Adrenal gland (tissue), 12 donors: ENCODE measurements around the gene SCAF8. TPM values are rescaled to one million over a fixed set of nuclear protein-coding genes. Genes with fewer than 3 reads are reported as not detected.

Source experiments
- DNase-seq, 7 donors: peaks; one replicate each; pipeline ENCODE4 v3.0.0-alpha.2; 2019 to 2020
- H3K27ac ChIP-seq, 5 donors: fragments of 200-600 bp; sonication (generic) in 4 of 5; 1 replicate in 3 of 5; 2 replicates in 2 of 5; pipeline versions ENCODE4 v1.5.1 to v1.8.0; 2016 to 2020; ENCODE audit warnings: mild to moderate bottlenecking in 1 of 5
- H3K27me3 ChIP-seq: fragments of 200-600 bp; 2 replicates; pipeline ENCODE4 v1.8.0; 2021
- H3K36me3 ChIP-seq, 2 donors: fragments of 200-600 bp; replicated peaks in 1 of 2; 1 replicate in 1 of 2; 2 replicates in 1 of 2; pipeline versions ENCODE4 v1.5.1 to v1.8.0; 2018 to 2022
- H3K4me1 ChIP-seq, 2 donors: fragments of 200-600 bp; replicated peaks in 1 of 2; 1 replicate in 1 of 2; 2 replicates in 1 of 2; pipeline versions ENCODE4 v1.5.1 to v1.8.0; 2018 to 2021
- H3K4me3 ChIP-seq, 4 donors: fragments of 200-600 bp; sonication (generic) in 3 of 4; one replicate each; pipeline ENCODE4 v1.5.1; 2016 to 2018
- H3K9me3 ChIP-seq, 3 donors: fragments of 200-600 bp; sonication (generic) in 1 of 3; replicated peaks in 1 of 3; 1 replicate in 2 of 3; 2 replicates in 1 of 3; pipeline versions ENCODE4 v1.5.1 to v1.8.0; 2016 to 2021
- POLR2A ChIP-seq, 2 donors: fragments of 450-650 bp; IDR thresholded peaks; one replicate each; pipeline ENCODE4 v1.6.1; 2017; ENCODE audit warnings: antibody characterized with exemption in 2 of 2, mild to moderate bottlenecking in 2 of 2, moderate library complexity in 1 of 2
- WGBS, 4 donors: extraction: QIAGEN DNeasy Blood & Tissue Kit in 2 of 4; methylation state at CpG; one replicate each; pipeline versions ENCODE4 v1.1.5 to v1.1.7; 2013 to 2017; 5-methylcytosine and 5-hydroxymethylcytosine counted together
- intact Hi-C, 2 donors: fragments of 100-400 bp; cut with DNase I; formaldehyde crosslinking; loops; one replicate each; pipeline versions ENCODE4 v1.14.1 to v1.15.0; 2022 to 2023
- polyA plus RNA-seq, 3 donors: library from polyadenylated mRNA; stranded (reverse); fragments of 200-250 nt in 2 of 3; fragments of 350-450 nt in 1 of 3; fragmentation: Illumina TruSeq in 1 of 3; extraction: RNeasy Lipid Tissue Mini Kit (QIAGEN cat#74804) in 1 of 3; gene quantifications; one replicate each; pipeline ENCODE4 v1.2.3, GENCODE V29; 2013 to 2014
- total RNA-seq, 9 donors: library from RNA; depleted of rRNA in 4 of 9; stranded (reverse); fragments of >200 nt in 4 of 9; fragments of 120-200 nt in 1 of 9; fragmentation: NEBNext Ultra II Directional in 1 of 9; extraction: Animal tissue kit (Norgen Biotek cat#: 25700) in 1 of 9; gene quantifications; one replicate each; pipeline versions ENCODE4 v1.1.0 to v1.2.4, GENCODE V29; 2013 to 2023
- TF ChIP-seq, protein P1 (sequence below), 6 experiments: fragments of 450-650 bp in 4 of 6; fragments of 200-600 bp in 2 of 6; sonication (generic) in 1 of 6; IDR thresholded peaks; 1 replicate in 5 of 6; 2 replicates in 1 of 6; pipeline versions ENCODE4 v1.5.1 to v1.8.0; 2016 to 2021; ENCODE audit warnings: antibody characterized with exemption in 6 of 6, mild to moderate bottlenecking in 2 of 6, moderate library complexity in 1 of 6
- donor health status: healthy with polysubstance abuse.
- donor health status: Bipolar disorder and iron deficiency.
- donor health status: DM: yes; HTN: yes; CAD: no.
- donor health status: DM: no; HTN: no; CAD: no.
- donor health status: DM: no; HTN: no; CAD: no.
- donor health status: DM: yes; HTN: yes; CAD: no.

The SCAF8 gene
- total and polyA plus RNA-seq, 12 donors = 13.9 to 41.5 (median 34.8) TPM

DNA sequence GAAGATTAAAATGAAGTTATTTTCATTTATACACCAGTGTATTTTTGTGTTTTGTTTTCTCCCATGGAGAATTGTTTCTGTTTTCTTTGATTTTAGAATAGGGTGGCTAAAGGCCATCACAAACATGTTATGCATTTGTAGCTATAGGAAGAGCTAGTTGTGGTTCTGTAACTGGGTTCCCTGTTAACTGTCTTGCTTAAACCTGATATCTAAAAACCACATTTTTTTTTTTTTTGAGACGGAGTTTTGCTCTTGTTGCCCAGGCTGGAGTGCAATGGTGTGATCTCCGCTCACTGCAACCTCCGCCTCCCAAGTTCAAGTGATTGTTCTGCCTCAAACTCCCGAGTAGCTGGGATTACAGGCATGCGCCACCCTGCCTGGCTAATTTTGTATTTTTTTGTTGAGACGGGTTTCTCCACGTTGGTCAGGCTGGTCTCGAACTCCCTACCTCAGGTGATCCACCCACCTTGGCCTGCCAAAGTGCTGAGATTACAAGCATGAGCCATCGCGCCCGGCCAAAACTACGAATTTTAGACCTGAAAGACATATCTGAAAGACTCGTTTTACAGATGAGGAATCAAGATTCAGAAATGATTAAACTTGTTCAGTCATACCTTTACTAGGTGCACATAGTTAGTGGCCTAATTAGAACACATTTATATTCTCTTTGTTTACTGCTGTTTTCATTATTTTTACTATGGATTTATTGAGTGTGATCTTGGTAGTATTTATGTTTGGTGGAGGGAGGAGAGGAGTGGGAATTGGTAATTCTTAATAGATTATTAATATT is 18.0 kb downstream of the SCAF8 start:
- intact Hi-C loops = no loop called here
- H3K36me3 ChIP-seq = no peaks in the 10 kb centered on the region
- H3K27me3 ChIP-seq = no peaks in the 10 kb centered on the region
- H3K4me1 ChIP-seq = peaks cover 0 to 68% of the 10 kb centered on the region in 2 donors
- TF ChIP-seq, protein P1, sequence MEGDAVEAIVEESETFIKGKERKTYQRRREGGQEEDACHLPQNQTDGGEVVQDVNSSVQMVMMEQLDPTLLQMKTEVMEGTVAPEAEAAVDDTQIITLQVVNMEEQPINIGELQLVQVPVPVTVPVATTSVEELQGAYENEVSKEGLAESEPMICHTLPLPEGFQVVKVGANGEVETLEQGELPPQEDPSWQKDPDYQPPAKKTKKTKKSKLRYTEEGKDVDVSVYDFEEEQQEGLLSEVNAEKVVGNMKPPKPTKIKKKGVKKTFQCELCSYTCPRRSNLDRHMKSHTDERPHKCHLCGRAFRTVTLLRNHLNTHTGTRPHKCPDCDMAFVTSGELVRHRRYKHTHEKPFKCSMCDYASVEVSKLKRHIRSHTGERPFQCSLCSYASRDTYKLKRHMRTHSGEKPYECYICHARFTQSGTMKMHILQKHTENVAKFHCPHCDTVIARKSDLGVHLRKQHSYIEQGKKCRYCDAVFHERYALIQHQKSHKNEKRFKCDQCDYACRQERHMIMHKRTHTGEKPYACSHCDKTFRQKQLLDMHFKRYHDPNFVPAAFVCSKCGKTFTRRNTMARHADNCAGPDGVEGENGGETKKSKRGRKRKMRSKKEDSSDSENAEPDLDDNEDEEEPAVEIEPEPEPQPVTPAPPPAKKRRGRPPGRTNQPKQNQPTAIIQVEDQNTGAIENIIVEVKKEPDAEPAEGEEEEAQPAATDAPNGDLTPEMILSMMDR (IDR thresholded peaks at IDR 0.05) = no peak
- no peak for TF ChIP-seq POLR2A (IDR thresholded peaks at IDR 0.05)
- H3K4me3 ChIP-seq = no peak overlapping the region
- no peak for DNase-seq
- no peak overlapping the region for H3K27ac ChIP-seq
- no peaks in the 10 kb centered on the region for H3K9me3 ChIP-seq
- 91 to 96% (median 94%) methylated on average over 13 of the region's 13 CpGs for WGBS, 4 donors

GRCh38 chr6:154752022-154752421 is 18.8 kb downstream of the SCAF8 start:
- Histone ChIP-seq H3K4me1 (peaks cover 0 to 63% of the 10 kb centered on the region in 2 donors), H3K27me3 (no peaks in the 10 kb centered on the region), H3K4me3 (no peak overlapping the region), H3K36me3 (no peaks in the 10 kb centered on the region), H3K9me3 (no peaks in the 10 kb centered on the region), H3K27ac (no peak overlapping the region)
- TF ChIP-seq, protein P1 (IDR thresholded peaks at IDR 0.05) = no peak
- TF ChIP-seq POLR2A (IDR thresholded peaks at IDR 0.05) = no peak
- intact Hi-C loops = no loop called here
- WGBS, 4 donors = 35 to 48% (median 45%) methylated on average over 1 of the region's 1 CpG
- DNase-seq = peak in 2 of 7 donors; percentile 28 to 32

DNA sequence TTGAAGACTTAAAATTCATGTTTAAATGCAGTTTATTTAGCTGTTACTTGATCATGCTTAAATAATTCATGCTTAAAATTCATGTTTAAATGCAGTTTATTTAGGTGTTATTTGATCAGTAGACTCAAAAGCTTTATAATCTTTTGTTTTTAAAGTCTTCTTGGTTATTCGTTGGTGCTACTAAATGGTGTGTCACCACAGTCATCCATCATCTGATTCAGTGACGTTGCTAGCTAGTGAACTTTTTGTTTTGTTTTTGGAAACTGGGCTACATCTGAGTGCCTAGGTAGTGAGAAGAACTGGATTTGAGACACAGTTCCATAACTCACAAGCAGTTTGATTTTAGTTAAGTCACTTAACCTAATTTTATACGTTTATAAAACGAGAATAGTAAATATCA is 20.9 kb downstream of the SCAF8 start:
- Histone ChIP-seq H3K9me3 (no peaks in the 10 kb centered on the region), H3K27ac (peak overlapping the region; percentile 18 to 48 (median 41)), H3K4me1 (peaks cover 0 to 66% of the 10 kb centered on the region in 2 donors), H3K4me3 (no peak overlapping the region), H3K36me3 (no peaks in the 10 kb centered on the region), H3K27me3 (no peaks in the 10 kb centered on the region)
- no peak for TF ChIP-seq POLR2A (IDR thresholded peaks at IDR 0.05)
- TF ChIP-seq, protein P1 (IDR thresholded peaks at IDR 0.05) = no peak
- intact Hi-C loops = no loop called here
- peak in 4 of 7 donors; percentile 45 to 57 (median 46) for DNase-seq
- 13 to 24% (median 20%) methylated on average over 4 of the region's 4 CpGs for WGBS, 4 donors

GRCh38 chr6:154757352-154758050 is 24.3 kb downstream of the SCAF8 start:
- peak in 1 of 7 donors; percentile 24 for DNase-seq
- H3K4me1 ChIP-seq = peaks cover 0 to 44% of the 10 kb centered on the region in 2 donors
- WGBS, 4 donors = 47 to 60% (median 55%) methylated on average over 3 of the region's 3 CpGs
- intact Hi-C loops = no loop called here
- no peak for TF ChIP-seq POLR2A (IDR thresholded peaks at IDR 0.05)
- TF ChIP-seq, protein P1 (IDR thresholded peaks at IDR 0.05) = no peak
- H3K4me3 ChIP-seq = no peak overlapping the region
- H3K9me3 ChIP-seq = no peaks in the 10 kb centered on the region
- H3K36me3 ChIP-seq = no peaks in the 10 kb centered on the region
- no peak overlapping the region for H3K27ac ChIP-seq
- H3K27me3 ChIP-seq = no peaks in the 10 kb centered on the region
